ENCODE data around the gene POR.
"Not testable (repeated sequence)": the region's sequence is repeated elsewhere in the genome, so short reads cannot be mapped to it uniquely, and the experiment has no call there.

DNA sequence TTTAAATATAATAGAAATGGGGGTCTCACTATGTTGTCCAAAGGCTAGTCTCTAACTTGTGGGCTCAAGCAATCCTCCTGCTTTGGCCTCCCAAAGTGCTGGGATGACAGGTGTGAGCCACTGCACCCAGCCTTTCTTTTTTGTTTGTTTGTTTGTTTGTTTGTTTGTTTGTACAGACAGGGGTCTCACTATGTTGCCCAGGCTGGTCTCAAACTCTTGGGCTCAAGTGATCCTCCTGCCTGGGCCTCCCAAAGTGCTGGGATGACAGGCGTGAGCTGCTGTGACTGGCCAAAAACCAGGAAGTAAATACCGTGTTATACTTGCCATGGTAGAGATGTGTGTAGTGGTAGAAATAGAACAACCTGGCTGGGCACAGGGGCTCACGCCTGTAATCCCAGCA, 40.8 kb upstream of the POR start:
- TF ChIP-seq, protein P1, sequence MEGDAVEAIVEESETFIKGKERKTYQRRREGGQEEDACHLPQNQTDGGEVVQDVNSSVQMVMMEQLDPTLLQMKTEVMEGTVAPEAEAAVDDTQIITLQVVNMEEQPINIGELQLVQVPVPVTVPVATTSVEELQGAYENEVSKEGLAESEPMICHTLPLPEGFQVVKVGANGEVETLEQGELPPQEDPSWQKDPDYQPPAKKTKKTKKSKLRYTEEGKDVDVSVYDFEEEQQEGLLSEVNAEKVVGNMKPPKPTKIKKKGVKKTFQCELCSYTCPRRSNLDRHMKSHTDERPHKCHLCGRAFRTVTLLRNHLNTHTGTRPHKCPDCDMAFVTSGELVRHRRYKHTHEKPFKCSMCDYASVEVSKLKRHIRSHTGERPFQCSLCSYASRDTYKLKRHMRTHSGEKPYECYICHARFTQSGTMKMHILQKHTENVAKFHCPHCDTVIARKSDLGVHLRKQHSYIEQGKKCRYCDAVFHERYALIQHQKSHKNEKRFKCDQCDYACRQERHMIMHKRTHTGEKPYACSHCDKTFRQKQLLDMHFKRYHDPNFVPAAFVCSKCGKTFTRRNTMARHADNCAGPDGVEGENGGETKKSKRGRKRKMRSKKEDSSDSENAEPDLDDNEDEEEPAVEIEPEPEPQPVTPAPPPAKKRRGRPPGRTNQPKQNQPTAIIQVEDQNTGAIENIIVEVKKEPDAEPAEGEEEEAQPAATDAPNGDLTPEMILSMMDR (IDR thresholded peaks at IDR 0.05): not testable (repeated sequence)
- TF ChIP-seq POLR2A (IDR thresholded peaks at IDR 0.05): not testable (repeated sequence)

All from adrenal gland (tissue), 5 donors.